GM08714 (cell line): ENCODE measurements around the gene SPTBN1.

Experiments used
- H3K4me3 ChIP-seq: fragments of 200-500 bp; sonication (Bioruptor generic); 2 replicates; pipeline ENCODE4 v1.5.1; 2014; ENCODE audit warnings: mild to moderate bottlenecking, low read length, inconsistent platforms
- ZNF274 ChIP-seq: IDR thresholded peaks from 2 replicates; pipeline ENCODE4 v1.6.1; 2012; ENCODE audit warnings: mild to moderate bottlenecking, low read depth, low read length

The SPTBN1 gene

GRCh38 chr2:54642677-54643430 lies 186.7 kb downstream of the SPTBN1 start:
- no peak overlapping the region for H3K4me3 ChIP-seq
- no peak for TF ChIP-seq ZNF274

GRCh38 chr2:54644236-54644635 lies 188.1 kb downstream of the SPTBN1 start:
- no peak overlapping the region for H3K4me3 ChIP-seq
- TF ChIP-seq ZNF274, result no peak

GRCh38 chr2:54646170-54646927 lies 190.2 kb downstream of the SPTBN1 start:
- no peak overlapping the region for H3K4me3 ChIP-seq
- no peak for TF ChIP-seq ZNF274

GRCh38 chr2:54648256-54648655 lies 192.1 kb downstream of the SPTBN1 start:
- H3K4me3 ChIP-seq, result no peak overlapping the region
- TF ChIP-seq ZNF274, result no peak

GRCh38 chr2:54649191-54649590 lies 193.1 kb downstream of the SPTBN1 start:
- TF ChIP-seq ZNF274, result no peak
- no peak overlapping the region for H3K4me3 ChIP-seq

- TF ChIP-seq ZNF274, result no peak
Observed at GRCh38 chr2:54649633-54650032, 193.5 kb downstream of the SPTBN1 start.

GRCh38 chr2:54650612-54651011 lies 194.5 kb downstream of the SPTBN1 start:
- no peak for TF ChIP-seq ZNF274
- no peak overlapping the region for H3K4me3 ChIP-seq

More at GRCh38 chr2:54649633-54650032, 193.5 kb downstream of the SPTBN1 start:
- no peak overlapping the region for H3K4me3 ChIP-seq

- no peak overlapping the region for H3K4me3 ChIP-seq
- no peak for TF ChIP-seq ZNF274
Observed at GRCh38 chr2:54651291-54651690, 195.2 kb downstream of the SPTBN1 start.

- TF ChIP-seq ZNF274, result no peak
- H3K4me3 ChIP-seq, result no peak overlapping the region
Observed at GRCh38 chr2:54652540-54652939, 196.4 kb downstream of the SPTBN1 start.

GRCh38 chr2:54653572-54654204 lies 197.6 kb downstream of the SPTBN1 start:
- no peak for TF ChIP-seq ZNF274
- H3K4me3 ChIP-seq, result no peak overlapping the region

- TF ChIP-seq ZNF274, result no peak
- H3K4me3 ChIP-seq, result no peak overlapping the region
Observed at GRCh38 chr2:54655046-54655809, 199.1 kb downstream of the SPTBN1 start.

GRCh38 chr2:54656863-54657262 lies 200.7 kb downstream of the SPTBN1 start:
- H3K4me3 ChIP-seq, result no peak overlapping the region
- no peak for TF ChIP-seq ZNF274

- H3K4me3 ChIP-seq, result no peak overlapping the region
- TF ChIP-seq ZNF274, result no peak
Observed at GRCh38 chr2:54657664-54658083, 201.5 kb downstream of the SPTBN1 start.

- TF ChIP-seq ZNF274, result no peak
- H3K4me3 ChIP-seq, result no peak overlapping the region
Observed at GRCh38 chr2:54658564-54659071, 202.5 kb downstream of the SPTBN1 start.
